ENCODE results near the gene TOX2.

Gene TOX2

GRCh38 chr20:43969501-43970182 is 55.0 kb downstream of the TOX2 start:
- TF ChIP-seq CTCF (IDR thresholded peaks at IDR 0.05) = no peak

GRCh38 chr20:43971267-43971666 is 56.6 kb downstream of the TOX2 start:
- no peak for TF ChIP-seq CTCF (IDR thresholded peaks at IDR 0.05)

GRCh38 chr20:43972051-43972450 is 57.4 kb downstream of the TOX2 start:
- TF ChIP-seq CTCF (IDR thresholded peaks at IDR 0.05) = no peak

GRCh38 chr20:43972692-43973091 is 58.0 kb downstream of the TOX2 start:
- no peak for TF ChIP-seq CTCF (IDR thresholded peaks at IDR 0.05)

GRCh38 chr20:43973231-43973630 is 58.6 kb downstream of the TOX2 start:
- TF ChIP-seq CTCF (IDR thresholded peaks at IDR 0.05) = no peak

GRCh38 chr20:43973671-43974450 is 59.2 kb downstream of the TOX2 start:
- no peak for TF ChIP-seq CTCF (IDR thresholded peaks at IDR 0.05)

- no peak for TF ChIP-seq CTCF (IDR thresholded peaks at IDR 0.05)
Observed at GRCh38 chr20:43974695-43975094, 60.0 kb downstream of the TOX2 start.

Data from LNCAP (cell line).